ENCODE measurements around the gene DDX5.

Gene DDX5

GRCh38 chr17:64506201-64506575 is at the start of gene DDX5:
DDX5 (minus strand) TSS chr17:64506289; CDS start chr17:64506119, 170 bp downstream.
- DNase-seq (ENCODE audit: low read depth), result peak; percentile 90

GRCh38 chr17:64555281-64555680 is 49.2 kb upstream of the DDX5 start:
- DNase-seq (ENCODE audit: low read depth), result no peak

GRCh38 chr17:64554028-64554637 is 48.0 kb upstream of the DDX5 start:
- no peak for DNase-seq (ENCODE audit: low read depth)

GRCh38 chr17:64551461-64551860 is 45.4 kb upstream of the DDX5 start:
- no peak for DNase-seq (ENCODE audit: low read depth)

- DNase-seq (ENCODE audit: low read depth), result no peak
Observed at GRCh38 chr17:64547319-64547718, 41.2 kb upstream of the DDX5 start.

- no peak for DNase-seq (ENCODE audit: low read depth)
Observed at GRCh38 chr17:64546716-64547115, 40.6 kb upstream of the DDX5 start.

GRCh38 chr17:64544742-64545141 is 38.7 kb upstream of the DDX5 start:
- DNase-seq (ENCODE audit: low read depth), result no peak

GRCh38 chr17:64540118-64540776 is 34.2 kb upstream of the DDX5 start:
- no peak for DNase-seq (ENCODE audit: low read depth)

GRCh38 chr17:64538508-64539130 is 32.5 kb upstream of the DDX5 start:
- DNase-seq (ENCODE audit: low read depth), result no peak

- no peak for DNase-seq (ENCODE audit: low read depth)
Observed at GRCh38 chr17:64537488-64537887, 31.4 kb upstream of the DDX5 start.

- DNase-seq (ENCODE audit: low read depth), result no peak
Observed at GRCh38 chr17:64536913-64537312, 30.8 kb upstream of the DDX5 start.

- no peak for DNase-seq (ENCODE audit: low read depth)
Observed at GRCh38 chr17:64535357-64535756, 29.3 kb upstream of the DDX5 start.

GRCh38 chr17:64534187-64534586 is 28.1 kb upstream of the DDX5 start:
- DNase-seq (ENCODE audit: low read depth), result no peak

GRCh38 chr17:64533784-64534183 is 27.7 kb upstream of the DDX5 start:
- DNase-seq (ENCODE audit: low read depth), result no peak

GRCh38 chr17:64532409-64532808 is 26.3 kb upstream of the DDX5 start:
- no peak for DNase-seq (ENCODE audit: low read depth)

- no peak for DNase-seq (ENCODE audit: low read depth)
Observed at GRCh38 chr17:64531955-64532371, 25.9 kb upstream of the DDX5 start.

GRCh38 chr17:64529221-64529620 is 23.1 kb upstream of the DDX5 start:
- DNase-seq (ENCODE audit: low read depth), result no peak

GRCh38 chr17:64527914-64528313 is 21.8 kb upstream of the DDX5 start:
- no peak for DNase-seq (ENCODE audit: low read depth)

- DNase-seq (ENCODE audit: low read depth), result no peak
Observed at GRCh38 chr17:64520359-64520758, 14.3 kb upstream of the DDX5 start.

- DNase-seq (ENCODE audit: low read depth), result no peak
Observed at GRCh38 chr17:64519601-64520000, 13.5 kb upstream of the DDX5 start.

- no peak for DNase-seq (ENCODE audit: low read depth)
Observed at GRCh38 chr17:64515829-64516228, 9.7 kb upstream of the DDX5 start.

GRCh38 chr17:64515419-64515818 is 9.3 kb upstream of the DDX5 start:
- DNase-seq (ENCODE audit: low read depth), result no peak

GRCh38 chr17:64509179-64509578 is 3.1 kb upstream of the DDX5 start:
- DNase-seq (ENCODE audit: low read depth), result no peak

GRCh38 chr17:64508683-64509082 is 2.6 kb upstream of the DDX5 start:
- no peak for DNase-seq (ENCODE audit: low read depth)

Measured in stimulated activated CD8-positive, alpha-beta memory T cell treated with anti-CD3 and anti-CD28 coated beads, Interleukin-15, amount 100 ng/mL, for 24 hours (primary cell).